HFFc6 (cell line): Measurements from ENCODE around the gene FDPS. TPM values are rescaled to one million over a fixed set of nuclear protein-coding genes. Genes with fewer than 3 reads are reported as not detected.

ENCODE experiments used
- DNase-seq: peaks from one replicate; pipeline ENCODE4 v3.0.0-alpha.2; 2018
- H3K27ac Mint-ChIP-seq: 2 replicates; pipeline ENCODE4 v1.8.0; 2020; ENCODE audit warnings: mild to moderate bottlenecking, mixed read lengths
- H3K27me3 Mint-ChIP-seq: 2 replicates; pipeline ENCODE4 v1.8.0; 2021; ENCODE audit warnings: mild to moderate bottlenecking, moderate library complexity, mixed read lengths; ENCODE audit not compliant: insufficient read depth
- H3K36me3 Mint-ChIP-seq: 2 replicates; pipeline ENCODE4 v1.8.0; 2021; ENCODE audit warnings: low read depth, mixed read lengths
- H3K4me1 Mint-ChIP-seq: 2 replicates; pipeline ENCODE4 v1.8.0; 2020; ENCODE audit warnings: low read depth, mixed read lengths
- H3K4me3 Mint-ChIP-seq: 2 replicates; pipeline ENCODE4 v1.8.0; 2020; ENCODE audit warnings: mild to moderate bottlenecking, moderate library complexity, mixed read lengths
- H3K9me3 Mint-ChIP-seq: 2 replicates; pipeline ENCODE4 v1.8.0; 2020; ENCODE audit warnings: mild to moderate bottlenecking, mixed read lengths
- CTCF ChIP-seq: fragments of 200-600 bp; sonication (generic); IDR thresholded peaks from 2 replicates; pipeline ENCODE4 v1.5.0; 2021; ENCODE audit warnings: antibody characterized with exemption, mild to moderate bottlenecking
- total RNA-seq, 6 experiments: library from RNA; stranded (reverse); fragmentation: NEBNext Ultra II Directional; extraction: Animal tissue kit (Norgen Biotek cat#: 25700); gene quantifications; 2 replicates in 1 of 6; 3 replicates in 5 of 6; pipeline ENCODE4 v1.2.3, GENCODE V29; 2021

The FDPS gene
- total RNA-seq, 6 experiments from 2014 or later: 117 to 147 (median 127) TPM

- Mint-ChIP-seq H3K4me3 (peak within 1 kb of the TSS; percentile 97), H3K4me1 (peaks cover 35% of the 10 kb centered on the region), H3K36me3 (peaks cover 28% of the 10 kb centered on the region), H3K27ac (peak within 1 kb of the TSS; percentile 90), H3K9me3 (no peaks in the 10 kb centered on the region), H3K27me3 (no peaks in the 10 kb centered on the region; the same call in 1 of the 2 replicates)
- no peak; the same call in 1 of the 2 replicates for TF ChIP-seq CTCF
- peak; percentile 84 for DNase-seq
Observed at GRCh38 chr1:155273343-155274245, 35.1 kb upstream of the FDPS start, which contains the start of gene CLK2. Gene CLK2, minus strand, starts transcription at chr1:155273504. Its CDS starts 2,527 bp downstream, at chr1:155270977.

GRCh38 chr1:155277070-155277901 lies 31.4 kb upstream of the FDPS start, which contains the start of gene HCN3:
Gene HCN3, plus strand, starts transcription at chr1:155277463. Its CDS starts 128 bp downstream, at chr1:155277591.
- Mint-ChIP-seq H3K36me3 (peaks cover 5% of the 10 kb centered on the region; the same call in 1 of the 2 replicates), H3K4me3 (peak within 1 kb of the TSS; percentile 81)

GRCh38 chr1:155277902-155278688 lies 30.6 kb upstream of the FDPS start:
- TF ChIP-seq CTCF: peak; percentile 51
- H3K36me3 Mint-ChIP-seq: no peaks in the 10 kb centered on the region
- no peak overlapping the region for H3K27ac Mint-ChIP-seq
- DNase-seq: no peak
- H3K9me3 Mint-ChIP-seq: no peaks in the 10 kb centered on the region
- H3K4me1 Mint-ChIP-seq: peaks cover 31% of the 10 kb centered on the region
- no peaks in the 10 kb centered on the region; the same call in 1 of the 2 replicates for H3K27me3 Mint-ChIP-seq
- H3K4me3 Mint-ChIP-seq: peak overlapping the region; percentile 81

More at GRCh38 chr1:155277070-155277901, 31.4 kb upstream of the FDPS start, which contains the start of gene HCN3:
- no peaks in the 10 kb centered on the region for H3K9me3 Mint-ChIP-seq
- H3K27me3 Mint-ChIP-seq: no peaks in the 10 kb centered on the region; the same call in 1 of the 2 replicates
- peaks cover 38% of the 10 kb centered on the region for H3K4me1 Mint-ChIP-seq
- TF ChIP-seq CTCF: peak; percentile 90
- DNase-seq: peak; percentile 92
- no peak within 1 kb of the TSS for H3K27ac Mint-ChIP-seq

GRCh38 chr1:155278689-155279160 lies 29.9 kb upstream of the FDPS start:
- DNase-seq: no peak
- no peak overlapping the region for H3K27ac Mint-ChIP-seq
- no peaks in the 10 kb centered on the region; the same call in 1 of the 2 replicates for H3K27me3 Mint-ChIP-seq
- no peaks in the 10 kb centered on the region for H3K9me3 Mint-ChIP-seq
- peaks cover 29% of the 10 kb centered on the region for H3K4me1 Mint-ChIP-seq
- H3K4me3 Mint-ChIP-seq: peak overlapping the region; percentile 81; the same call in 1 of the 2 replicates
- no peak for TF ChIP-seq CTCF
- H3K36me3 Mint-ChIP-seq: no peaks in the 10 kb centered on the region
